PC-3 (cell line): Measurements from ENCODE around the gene CD52. TPM values are rescaled to one million over a fixed set of nuclear protein-coding genes. Genes with fewer than 3 reads are reported as not detected.

Experiments
- ATAC-seq: fragments of 200-7000 bp; cut with Tn5 transposase; 2 replicates; pipeline ENCODE4 v1.9.1; 2020; ENCODE audit warnings: mild to moderate bottlenecking, moderate library complexity
- BruUV-seq: library from RNA; stranded (reverse); fragments of 400-500 nt; replicated peaks from 2 replicates; lab custom pipeline; 2021; lab: Mats Ljungman, UMichigan
- CTCF ChIA-PET: fragments of 300-600 bp; sonication (Branson Sonifier 250); formaldehyde crosslinking; loops from one replicate; lab custom pipeline; 2022; ENCODE audit warnings: antibody characterized with exemption; lab: Charles Lee
- POLR2A ChIA-PET: fragments of 300-600 bp; sonication (Branson Sonifier 250); formaldehyde crosslinking; loops from one replicate; lab custom pipeline; 2022; ENCODE audit warnings: antibody characterized with exemption; ENCODE audit not compliant: unreplicated experiment; lab: Charles Lee
- DNase-seq: peaks from one replicate; pipeline ENCODE4 v3.0.0-alpha.2; 2015
- H2AFZ ChIP-seq: fragments of 300-600 bp; sonication (generic); 2 replicates; pipeline ENCODE4 v1.6.0; 2016; ENCODE audit warnings: antibody characterized with exemption, low read length
- H3F3A ChIP-seq: fragments of 300-600 bp; sonication (generic); one replicate; pipeline ENCODE4 v1.6.0; 2017; ENCODE audit warnings: antibody characterized with exemption, low read length, control low read depth, mild to moderate bottlenecking; ENCODE audit not compliant: unreplicated experiment
- H3K27ac ChIP-seq: fragments of 300-600 bp; sonication (generic); 2 replicates; pipeline ENCODE4 v1.5.1; 2016; ENCODE audit warnings: mild to moderate bottlenecking, low read length
- H3K27me3 ChIP-seq: fragments of 300-600 bp; sonication (generic); 2 replicates; pipeline ENCODE4 v1.6.1; 2016; ENCODE audit warnings: low read length, mixed read lengths
- H3K36me3 ChIP-seq: fragments of 300-600 bp; sonication (generic); 2 replicates; pipeline ENCODE4 v1.6.1; 2016; ENCODE audit warnings: low read depth, mixed run types, low read length, mixed read lengths
- H3K4me1 ChIP-seq: fragments of 300-600 bp; sonication (generic); 2 replicates; pipeline ENCODE4 v1.5.1; 2016; ENCODE audit warnings: low read length; ENCODE audit not compliant: insufficient read depth
- H3K4me2 ChIP-seq: fragments of 300-600 bp; sonication (generic); 2 replicates; pipeline ENCODE4 v1.6.0; 2016; ENCODE audit warnings: low read length
- H3K4me3 ChIP-seq: fragments of 300-600 bp; sonication (generic); 2 replicates; pipeline ENCODE4 v1.5.1; 2016; ENCODE audit warnings: mild to moderate bottlenecking, low read length, mixed read lengths
- H3K79me2 ChIP-seq: fragments of 300-600 bp; sonication (generic); 2 replicates; pipeline ENCODE4 v1.6.1; 2017; ENCODE audit warnings: low read length, mixed read lengths
- H3K9ac ChIP-seq: fragments of 300-600 bp; sonication (generic); 2 replicates; pipeline ENCODE4 v1.6.0; 2016; ENCODE audit warnings: mild to moderate bottlenecking, low read length
- H3K9me2 ChIP-seq: fragments of 300-600 bp; sonication (generic); replicated peaks from 2 replicates; pipeline ENCODE4 v1.6.1; 2016; ENCODE audit warnings: mixed run types, low read length, mixed read lengths
- H3K9me3 ChIP-seq: fragments of 300-600 bp; sonication (generic); 2 replicates; pipeline ENCODE4 v1.6.1; 2016; ENCODE audit warnings: low read length, mixed read lengths
- H4K20me1 ChIP-seq: fragments of 300-600 bp; sonication (generic); 2 replicates; pipeline ENCODE4 v1.6.1; 2016; ENCODE audit warnings: low read length, mixed read lengths
- EZH2 ChIP-seq: fragments of 300-600 bp; sonication (generic); IDR thresholded peaks from one replicate; pipeline ENCODE4 v1.6.1; 2017; ENCODE audit warnings: antibody characterized with exemption, mild to moderate bottlenecking, low read length; ENCODE audit not compliant: unreplicated experiment
- EZH2phosphoT487 ChIP-seq: fragments of 300-600 bp; sonication (generic); IDR thresholded peaks from 2 replicates; pipeline ENCODE4 v1.6.1; 2018; ENCODE audit warnings: mild to moderate bottlenecking, antibody characterized with exemption, low read length, borderline replicate concordance
- intact Hi-C: fragments of 100-400 bp; cut with micrococcal nuclease; formaldehyde crosslinking; loops from 2 replicates; pipeline ENCODE4 v1.9.0; 2023
- total RNA-seq: library from RNA; depleted of rRNA; stranded (reverse); fragments of >200 nt; gene quantifications from 2 replicates; pipeline ENCODE4 v1.2.3, GENCODE V29; 2014
- TF ChIP-seq, protein P1 (sequence below): fragments of 300-600 bp; sonication (generic); conservative IDR thresholded peaks from 2 replicates; pipeline ENCODE4 v1.5.1; 2017; ENCODE audit warnings: antibody characterized with exemption, low read depth, mild to moderate bottlenecking, low read length

Gene CD52
- total RNA-seq, 1 experiment from 2014 or later: not detected

DNA sequence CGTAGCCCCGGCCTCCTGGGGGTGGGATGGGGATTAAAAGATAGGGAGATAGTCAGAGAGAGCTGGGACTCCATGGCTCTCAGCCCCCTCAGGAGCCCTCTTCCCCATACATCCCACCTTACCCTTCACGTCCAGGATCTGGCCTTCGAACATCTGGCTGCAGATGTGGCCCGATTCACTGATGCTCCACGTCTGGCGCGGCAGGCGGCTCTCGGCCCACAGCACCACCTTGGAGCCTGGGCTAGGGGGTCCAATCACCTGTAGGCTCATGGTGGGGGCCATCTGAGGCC, 4.2 kb downstream of the CD52 start:
- DNase-seq: no peak
- no peaks in the 10 kb centered on the region for H3K79me2 ChIP-seq
- H3K9me2 ChIP-seq: no peaks in the 10 kb centered on the region
- no peaks in the 10 kb centered on the region for H3F3A ChIP-seq
- H3K9me3 ChIP-seq: no peaks in the 10 kb centered on the region
- TF ChIP-seq, protein P1, sequence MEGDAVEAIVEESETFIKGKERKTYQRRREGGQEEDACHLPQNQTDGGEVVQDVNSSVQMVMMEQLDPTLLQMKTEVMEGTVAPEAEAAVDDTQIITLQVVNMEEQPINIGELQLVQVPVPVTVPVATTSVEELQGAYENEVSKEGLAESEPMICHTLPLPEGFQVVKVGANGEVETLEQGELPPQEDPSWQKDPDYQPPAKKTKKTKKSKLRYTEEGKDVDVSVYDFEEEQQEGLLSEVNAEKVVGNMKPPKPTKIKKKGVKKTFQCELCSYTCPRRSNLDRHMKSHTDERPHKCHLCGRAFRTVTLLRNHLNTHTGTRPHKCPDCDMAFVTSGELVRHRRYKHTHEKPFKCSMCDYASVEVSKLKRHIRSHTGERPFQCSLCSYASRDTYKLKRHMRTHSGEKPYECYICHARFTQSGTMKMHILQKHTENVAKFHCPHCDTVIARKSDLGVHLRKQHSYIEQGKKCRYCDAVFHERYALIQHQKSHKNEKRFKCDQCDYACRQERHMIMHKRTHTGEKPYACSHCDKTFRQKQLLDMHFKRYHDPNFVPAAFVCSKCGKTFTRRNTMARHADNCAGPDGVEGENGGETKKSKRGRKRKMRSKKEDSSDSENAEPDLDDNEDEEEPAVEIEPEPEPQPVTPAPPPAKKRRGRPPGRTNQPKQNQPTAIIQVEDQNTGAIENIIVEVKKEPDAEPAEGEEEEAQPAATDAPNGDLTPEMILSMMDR: no peak
- TF ChIP-seq EZH2phosphoT487 (no peak), EZH2 (no peak)
- H3K27ac ChIP-seq: no peak overlapping the region
- no peaks in the 10 kb centered on the region for H3K4me1 ChIP-seq
- H3K4me2 ChIP-seq: no peak overlapping the region
- no peak for ATAC-seq
- intact Hi-C loops: loop anchor here (5.0 kb wide), 1 partner anchor 90 kb away; the partner anchor contains the start of gene CEP85
- no peak overlapping the region for H2AFZ ChIP-seq
- H3K27me3 ChIP-seq: no peaks in the 10 kb centered on the region
- no peaks in the 10 kb centered on the region for H4K20me1 ChIP-seq
- H3K4me3 ChIP-seq: no peak overlapping the region
- no peak overlapping the region for H3K9ac ChIP-seq
- ChIA-PET CTCF (interaction anchor here (0.6 to 1.0 kb wide), 6 partner anchors 33 to 65 kb away, joined by 3 to 6 read pairs (median 4); partner anchors contain the start of gene SH3BGRL3), POLR2A (no interaction called here)
- no peaks in the 10 kb centered on the region for H3K36me3 ChIP-seq
- BruUV-seq: no TSS peak

DNA sequence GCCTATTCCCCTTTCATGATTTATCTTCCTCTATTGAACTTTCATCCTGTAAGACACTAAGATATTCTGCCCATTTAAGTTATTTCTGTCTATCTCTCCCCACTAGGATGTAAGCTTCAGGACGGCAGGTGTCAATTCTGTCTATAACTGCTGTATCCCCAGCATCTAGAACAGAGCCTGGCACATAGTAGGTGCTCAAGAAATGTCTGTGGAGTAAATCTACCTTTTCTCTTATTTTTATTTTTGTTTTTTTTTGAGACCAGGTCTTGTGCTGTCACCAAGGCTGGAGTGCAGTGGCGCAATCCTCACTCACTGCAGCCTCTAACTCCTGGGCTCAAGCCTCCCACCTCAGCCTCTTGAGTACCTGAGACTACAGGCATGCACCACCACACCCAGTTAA, 5.6 kb downstream of the CD52 start:
- intact Hi-C loops: loop anchor here (5.0 kb wide), 1 partner anchor 91 kb away; the partner anchor contains the start of gene CEP85
- POLR2A ChIA-PET: no interaction called here
- H3K9me3 ChIP-seq: no peaks in the 10 kb centered on the region

DNA sequence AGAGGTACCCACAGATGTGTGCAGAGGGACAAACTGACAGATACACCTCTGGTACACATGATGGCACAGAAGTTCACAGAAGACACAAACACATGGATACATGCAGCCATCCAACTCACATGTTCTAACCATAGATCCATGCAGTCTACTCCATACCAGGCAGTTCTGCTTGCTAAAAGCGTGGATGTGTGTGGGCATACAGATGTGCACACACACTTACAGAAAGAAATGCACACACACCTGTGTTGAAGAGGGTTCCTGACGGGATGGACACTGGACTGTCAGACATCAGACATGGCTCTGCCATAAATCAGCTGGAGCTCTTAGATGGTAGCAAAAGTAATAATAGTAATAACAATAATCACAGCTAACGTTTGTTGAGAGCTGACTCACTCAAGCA, 6.8 kb downstream of the CD52 start:
- TF ChIP-seq EZH2: no peak
- no peak for DNase-seq
- Histone ChIP-seq H3K27me3 (no peaks in the 10 kb centered on the region), H3K9ac (no peak overlapping the region), H3K27ac (no peak overlapping the region), H3K9me3 (no peaks in the 10 kb centered on the region), H3K4me2 (no peak overlapping the region), H3K4me3 (no peak overlapping the region), H3F3A (no peaks in the 10 kb centered on the region), H3K36me3 (no peaks in the 10 kb centered on the region), H4K20me1 (no peaks in the 10 kb centered on the region), H2AFZ (no peak overlapping the region), H3K9me2 (no peaks in the 10 kb centered on the region), H3K4me1 (no peaks in the 10 kb centered on the region), H3K79me2 (no peaks in the 10 kb centered on the region)
- no peak for ATAC-seq
- no TSS peak for BruUV-seq
- CTCF ChIA-PET: no interaction called here
- intact Hi-C loops: loop anchor here (5.0 kb wide), 1 partner anchor 92 kb away; the partner anchor contains the start of gene CEP85
- POLR2A ChIA-PET: no interaction called here

More for the DNA sequence above, 5.6 kb downstream of the CD52 start:
- no peak for ATAC-seq
- Histone ChIP-seq H3K9me2 (no peaks in the 10 kb centered on the region), H3K4me3 (no peak overlapping the region), H3K27me3 (no peaks in the 10 kb centered on the region), H2AFZ (no peak overlapping the region), H3K36me3 (no peaks in the 10 kb centered on the region), H3K4me1 (no peaks in the 10 kb centered on the region), H4K20me1 (no peaks in the 10 kb centered on the region), H3K79me2 (no peaks in the 10 kb centered on the region), H3K9ac (no peak overlapping the region), H3F3A (no peaks in the 10 kb centered on the region), H3K27ac (no peak overlapping the region), H3K4me2 (no peak overlapping the region)
- TF ChIP-seq, protein P1: no peak
- no peak for TF ChIP-seq EZH2
- no peak for TF ChIP-seq EZH2phosphoT487
- CTCF ChIA-PET: interaction anchor here (0.6 kb wide), 1 partner anchor 89 kb away, joined by 3 read pairs; the partner anchor contains the start of gene CEP85
- DNase-seq: no peak
- BruUV-seq: no TSS peak
